Subcutaneous adipose tissue (tissue), 4 donors: ENCODE measurements around the gene PSMD5. TPM values are rescaled to one million over a fixed set of nuclear protein-coding genes. Genes with fewer than 3 reads are reported as not detected.

Experiments used
- total RNA-seq, 4 donors: library from RNA; depleted of rRNA; stranded (reverse); fragments of >200 nt; gene quantifications; one replicate each; pipeline ENCODE4 v1.1.0, GENCODE V29; 2016
- TF ChIP-seq, protein P1 (sequence below): fragments of 450-650 bp; IDR thresholded peaks from one replicate; pipeline ENCODE4 v1.5.1; 2016; ENCODE audit warnings: low read depth, mild to moderate bottlenecking, control low read depth, antibody characterized with exemption, moderate library complexity

PSMD5 gene
- total RNA-seq, 4 donors from 2014 or later: 45.7 to 77.3 (median 52.0) TPM

DNA sequence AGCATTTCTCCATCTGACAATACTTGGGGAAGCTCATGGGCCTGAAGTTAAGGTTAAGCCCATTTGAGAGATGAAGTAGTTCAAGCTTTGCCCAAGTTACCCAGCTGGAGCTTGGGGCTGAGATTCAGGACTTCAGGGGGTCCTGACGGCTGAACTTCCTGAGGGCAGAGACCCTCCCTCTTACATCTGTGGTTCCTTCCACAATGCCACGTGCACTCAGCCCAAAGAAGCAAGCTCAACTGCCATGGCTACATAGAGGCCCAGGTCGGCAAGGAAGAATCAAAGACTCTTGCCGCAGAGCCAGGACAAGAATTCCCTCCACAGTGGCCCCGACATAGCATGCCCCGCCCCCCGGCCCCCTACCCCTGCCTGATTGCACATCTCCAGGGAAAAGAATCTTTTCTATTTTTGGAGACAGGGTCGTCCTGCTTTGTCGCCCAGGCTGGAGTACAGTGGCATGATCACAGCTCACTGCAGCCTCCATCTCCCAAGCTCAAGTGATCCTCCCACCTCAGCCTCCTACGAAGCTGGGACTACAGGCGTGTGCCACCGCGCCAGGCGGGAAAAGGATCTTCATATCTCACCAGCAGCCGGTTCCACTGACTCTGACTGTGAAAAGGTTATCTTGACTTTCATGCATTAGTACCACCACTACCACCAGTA is 25.1 kb upstream of the PSMD5 start:
- TF ChIP-seq, protein P1, sequence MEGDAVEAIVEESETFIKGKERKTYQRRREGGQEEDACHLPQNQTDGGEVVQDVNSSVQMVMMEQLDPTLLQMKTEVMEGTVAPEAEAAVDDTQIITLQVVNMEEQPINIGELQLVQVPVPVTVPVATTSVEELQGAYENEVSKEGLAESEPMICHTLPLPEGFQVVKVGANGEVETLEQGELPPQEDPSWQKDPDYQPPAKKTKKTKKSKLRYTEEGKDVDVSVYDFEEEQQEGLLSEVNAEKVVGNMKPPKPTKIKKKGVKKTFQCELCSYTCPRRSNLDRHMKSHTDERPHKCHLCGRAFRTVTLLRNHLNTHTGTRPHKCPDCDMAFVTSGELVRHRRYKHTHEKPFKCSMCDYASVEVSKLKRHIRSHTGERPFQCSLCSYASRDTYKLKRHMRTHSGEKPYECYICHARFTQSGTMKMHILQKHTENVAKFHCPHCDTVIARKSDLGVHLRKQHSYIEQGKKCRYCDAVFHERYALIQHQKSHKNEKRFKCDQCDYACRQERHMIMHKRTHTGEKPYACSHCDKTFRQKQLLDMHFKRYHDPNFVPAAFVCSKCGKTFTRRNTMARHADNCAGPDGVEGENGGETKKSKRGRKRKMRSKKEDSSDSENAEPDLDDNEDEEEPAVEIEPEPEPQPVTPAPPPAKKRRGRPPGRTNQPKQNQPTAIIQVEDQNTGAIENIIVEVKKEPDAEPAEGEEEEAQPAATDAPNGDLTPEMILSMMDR: no peak

DNA sequence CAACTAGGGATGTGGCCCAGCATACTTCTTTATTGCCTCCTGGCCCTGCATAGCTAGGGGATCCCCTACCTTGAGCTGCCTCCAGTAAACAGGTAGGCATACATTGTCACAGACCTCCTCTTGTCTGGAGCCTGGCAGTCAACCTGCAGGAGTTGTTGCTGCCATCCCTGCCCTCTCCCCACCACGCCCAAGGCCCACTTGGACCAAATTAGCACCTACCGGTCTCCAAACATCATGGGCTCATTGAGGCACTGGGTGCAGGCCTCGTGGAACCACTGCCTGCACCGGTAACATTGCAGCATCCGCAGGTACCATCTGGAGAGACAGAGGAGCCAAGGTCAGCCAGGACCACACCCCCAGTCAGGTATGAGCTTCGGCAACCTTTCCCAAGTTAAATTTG is 23.9 kb upstream of the PSMD5 start:
- TF ChIP-seq, protein P1: no peak

DNA sequence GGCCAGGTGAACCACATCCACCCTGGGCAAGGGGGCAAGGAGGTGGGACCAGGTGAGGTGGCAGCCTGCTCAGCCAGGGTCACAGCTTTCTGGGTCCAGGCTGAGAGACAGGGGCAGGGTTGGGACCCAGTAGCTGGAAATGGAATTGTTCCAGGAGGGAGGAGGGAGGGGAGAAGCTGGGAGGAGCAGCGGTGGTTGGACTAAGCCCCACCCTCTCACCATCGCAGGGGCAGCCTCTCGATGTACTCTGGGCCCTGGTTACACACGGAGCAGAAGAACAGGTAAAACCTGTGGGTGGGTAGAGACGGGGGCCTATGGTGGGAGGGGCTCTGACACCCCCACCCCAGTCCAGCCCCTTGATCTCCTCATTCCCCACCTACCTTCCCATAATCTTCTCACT is 23.1 kb upstream of the PSMD5 start:
- TF ChIP-seq, protein P1: no peak

DNA sequence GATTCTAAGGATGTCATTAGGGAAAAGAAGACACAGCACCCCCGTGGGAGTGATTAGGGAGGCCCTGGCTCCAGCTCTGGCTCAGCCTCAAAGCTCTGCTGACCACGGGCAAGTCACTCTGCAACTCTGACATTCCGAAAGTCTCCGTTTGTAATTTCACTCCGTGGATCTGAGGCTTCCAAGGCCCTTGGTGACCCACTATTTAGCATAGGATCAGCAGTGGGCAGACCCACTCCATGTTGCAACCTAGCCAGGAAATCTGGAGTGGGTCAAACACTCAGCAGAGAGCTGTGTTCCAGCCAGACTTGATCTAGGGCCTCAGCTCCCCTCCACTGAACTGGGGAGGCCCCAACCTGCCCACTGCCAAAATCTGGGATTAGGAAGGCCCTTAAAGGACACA is 22.5 kb upstream of the PSMD5 start:
- TF ChIP-seq, protein P1: no peak

DNA sequence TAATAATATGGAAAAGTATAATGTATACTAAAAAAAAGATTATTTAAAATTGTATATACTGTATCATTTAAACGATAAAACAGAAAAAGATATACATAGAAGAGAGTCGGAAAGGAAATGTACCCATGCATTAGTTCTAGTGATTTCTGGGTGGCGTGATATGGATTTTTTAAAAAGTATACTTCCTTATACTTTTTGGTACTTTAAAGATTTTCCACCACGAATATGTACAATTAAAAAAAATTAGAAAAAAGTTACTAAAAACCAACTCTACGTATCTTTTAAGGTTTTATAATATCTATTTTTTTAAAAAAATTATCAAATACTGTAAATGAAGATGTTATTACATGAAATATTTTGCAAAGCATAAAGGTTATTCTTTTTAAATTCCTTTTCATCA is 22.0 kb upstream of the PSMD5 start:
- TF ChIP-seq, protein P1: no peak

DNA sequence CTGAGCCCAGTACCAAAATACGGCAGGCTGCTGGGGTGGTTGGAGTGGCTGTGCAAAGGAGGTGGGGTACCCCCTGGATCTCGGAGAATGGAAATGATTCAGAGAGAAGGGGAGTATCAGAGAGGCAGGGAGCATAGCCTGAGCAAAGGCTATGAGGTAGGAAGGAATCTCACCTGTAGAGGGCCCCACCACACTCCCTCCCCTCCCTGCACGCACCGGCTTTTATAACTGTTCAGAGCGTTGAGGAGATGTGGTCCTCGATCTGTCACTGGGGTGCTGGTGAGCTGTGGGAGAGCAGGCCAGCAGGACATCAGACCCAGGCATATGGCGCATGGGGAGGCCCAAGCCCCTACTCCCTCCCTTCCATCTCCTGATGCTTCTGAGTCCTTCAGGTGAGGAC is 21.1 kb upstream of the PSMD5 start:
- TF ChIP-seq, protein P1: no peak

DNA sequence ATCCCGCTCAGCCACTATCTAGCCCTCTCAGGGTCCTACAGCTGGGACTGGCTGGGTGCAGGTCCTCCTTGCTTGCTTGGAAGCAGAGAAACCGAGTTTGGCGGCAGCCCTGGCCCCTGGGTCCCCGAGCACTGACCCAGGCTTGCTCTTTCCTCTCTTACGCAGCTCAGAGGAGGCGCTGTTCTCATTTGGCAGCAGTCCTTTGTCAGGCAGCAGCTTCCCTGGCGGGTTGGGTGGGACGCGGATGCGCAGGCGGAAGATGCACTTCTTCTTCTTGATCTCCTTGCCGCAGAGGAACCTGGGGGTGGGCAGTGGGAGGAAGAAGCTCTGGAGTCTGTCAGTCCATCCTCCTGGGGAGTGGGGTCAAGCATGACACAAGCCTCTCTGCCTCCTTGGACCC is 19.7 kb upstream of the PSMD5 start:
- TF ChIP-seq, protein P1: no peak
